Osteoblast (primary cell): ENCODE measurements around the gene FERMT3. TPM values are rescaled to one million over a fixed set of nuclear protein-coding genes. Genes with fewer than 3 reads are reported as not detected.

Experiments
- DNase-seq: peaks from one replicate; pipeline ENCODE4 v3.0.0; 2011; ENCODE audit warnings: low spot score, mixed read lengths; ENCODE audit not compliant: insufficient read length; ENCODE audit errors: missing footprints
- H2AFZ ChIP-seq: 2 replicates; pipeline ENCODE4 v1.6.0; 2011; ENCODE audit warnings: mild to moderate bottlenecking, low read length
- H3K27ac ChIP-seq: 2 replicates; pipeline ENCODE4 v1.5.1; 2011; ENCODE audit warnings: mild to moderate bottlenecking, low read depth, low read length, moderate library complexity
- H3K27me3 ChIP-seq: 2 replicates; pipeline ENCODE4 v1.6.0; 2012; ENCODE audit warnings: mild to moderate bottlenecking, control low read depth, inconsistent platforms, low read length, moderate library complexity; ENCODE audit not compliant: insufficient read depth
- H3K36me3 ChIP-seq: 2 replicates; pipeline ENCODE4 v1.5.1; 2011; ENCODE audit warnings: mild to moderate bottlenecking, low read length, control low read depth, moderate library complexity; ENCODE audit not compliant: insufficient read depth
- H3K4me1 ChIP-seq: 2 replicates; pipeline ENCODE4 v1.5.1; 2011; ENCODE audit warnings: mild to moderate bottlenecking, low read length, control low read depth, moderate library complexity; ENCODE audit not compliant: insufficient read depth
- H3K4me2 ChIP-seq: 2 replicates; pipeline ENCODE4 v1.6.0; 2011; ENCODE audit warnings: mild to moderate bottlenecking, low read length; ENCODE audit not compliant: insufficient read depth
- H3K4me3 ChIP-seq: fragments of 200-600 bp; sonication (generic); 3 replicates; pipeline ENCODE4 v1.5.1; 2012; ENCODE audit warnings: mild to moderate bottlenecking, low read length, inconsistent platforms; ENCODE audit not compliant: insufficient read depth
- H3K79me2 ChIP-seq: 2 replicates; pipeline ENCODE4 v1.6.0; 2012; ENCODE audit warnings: mild to moderate bottlenecking, low read length, control low read depth, inconsistent platforms; ENCODE audit not compliant: insufficient read depth
- H3K9me3 ChIP-seq: 2 replicates; pipeline ENCODE4 v1.5.1; 2011; ENCODE audit warnings: low read depth, low read length, control low read depth
- H4K20me1 ChIP-seq: 2 replicates; pipeline ENCODE4 v1.6.0; 2012; ENCODE audit warnings: mild to moderate bottlenecking, low read length, control low read depth; ENCODE audit not compliant: insufficient read depth
- CTCF ChIP-seq: IDR thresholded peaks from 2 replicates; pipeline ENCODE4 v1.5.1; 2011; ENCODE audit warnings: mild to moderate bottlenecking, low read depth, low read length, moderate library complexity; ENCODE audit errors: extremely low read depth
- total RNA-seq: library from RNA; depleted of rRNA; stranded (reverse); fragments of >200 nt; gene quantifications from 2 replicates; pipeline ENCODE4 v1.2.3, GENCODE V29; 2012

FERMT3 gene
- total RNA-seq, 1 donor, result 1.1 TPM

GRCh38 chr11:64268025-64268892 lies 61.7 kb downstream of the FERMT3 start:
- H3K4me3 ChIP-seq, result peak overlapping the region; percentile 74
- H3K4me1 ChIP-seq, result peaks cover 27% of the 10 kb centered on the region
- no peaks in the 10 kb centered on the region for H3K79me2 ChIP-seq
- H3K4me2 ChIP-seq, result peak overlapping the region; percentile 96
- H3K9me3 ChIP-seq, result no peaks in the 10 kb centered on the region
- no peak for TF ChIP-seq CTCF
- no peak overlapping the region for H2AFZ ChIP-seq
- peak overlapping the region; percentile 94 for H3K27ac ChIP-seq
- H3K27me3 ChIP-seq, result no peaks in the 10 kb centered on the region
- DNase-seq, result peak; percentile 90
- H3K36me3 ChIP-seq, result peaks cover 28% of the 10 kb centered on the region
- H4K20me1 ChIP-seq, result no peaks in the 10 kb centered on the region

- no peak for TF ChIP-seq CTCF
- Histone ChIP-seq H4K20me1 (no peaks in the 10 kb centered on the region), H3K36me3 (peaks cover 23% of the 10 kb centered on the region), H3K4me2 (peak overlapping the region; percentile 96), H3K27ac (peak overlapping the region; percentile 94), H3K4me3 (peak overlapping the region; percentile 74), H3K9me3 (no peaks in the 10 kb centered on the region), H3K4me1 (peaks cover 27% of the 10 kb centered on the region), H3K27me3 (no peaks in the 10 kb centered on the region), H3K79me2 (no peaks in the 10 kb centered on the region), H2AFZ (peak overlapping the region; percentile 56)
- DNase-seq, result peak; percentile 90
Measured at GRCh38 chr11:64268893-64269539, 62.5 kb downstream of the FERMT3 start.

- no peak for TF ChIP-seq CTCF
- no peaks in the 10 kb centered on the region for H3K79me2 ChIP-seq
- peaks cover 27% of the 10 kb centered on the region for H3K4me1 ChIP-seq
- peak; percentile 97 for DNase-seq
- H3K9me3 ChIP-seq, result no peaks in the 10 kb centered on the region
- no peaks in the 10 kb centered on the region for H4K20me1 ChIP-seq
- H3K4me2 ChIP-seq, result peak overlapping the region; percentile 96
- no peaks in the 10 kb centered on the region for H3K27me3 ChIP-seq
- peak overlapping the region; percentile 56 for H2AFZ ChIP-seq
- H3K4me3 ChIP-seq, result peak overlapping the region; percentile 74
- peak overlapping the region; percentile 94 for H3K27ac ChIP-seq
- H3K36me3 ChIP-seq, result peaks cover 19% of the 10 kb centered on the region
Measured at GRCh38 chr11:64269540-64270220, 63.2 kb downstream of the FERMT3 start.

Other genes starting within 250 kb of the FERMT3 start
- gene COX8A, start 232.1 kb upstream of the FERMT3 start, total RNA-seq, result 159 and 190 TPM in 2 replicates
- gene OTUB1, start 220.3 kb upstream of the FERMT3 start, total RNA-seq, result 32.1 and 34.4 TPM in 2 replicates
- gene FLRT1, start 170.8 kb upstream of the FERMT3 start, total RNA-seq, result under 0.01 and 0.29 TPM in 2 replicates
- gene MACROD1, start 40.6 kb upstream of the FERMT3 start, total RNA-seq, result 17.7 TPM in 2 replicates
- gene STIP1, start 20.6 kb upstream of the FERMT3 start, total RNA-seq, result 85.5 and 94.5 TPM in 2 replicates
- gene TRPT1, start 19.5 kb downstream of the FERMT3 start, total RNA-seq, result 32.2 and 33.0 TPM in 2 replicates
- 46.6 and 56.5 TPM in 2 replicates for gene NUDT22, start 19.6 kb downstream of the FERMT3 start, total RNA-seq
- 8.0 and 9.8 TPM in 2 replicates for gene DNAJC4, start 23.8 kb downstream of the FERMT3 start, total RNA-seq
- 37.6 and 41.5 TPM in 2 replicates for gene VEGFB, start 27.9 kb downstream of the FERMT3 start, total RNA-seq
- gene FKBP2, start 34.4 kb downstream of the FERMT3 start, total RNA-seq, result 31.1 and 32.7 TPM in 2 replicates
- 136 and 139 TPM in 2 replicates for gene PPP1R14B, start 40.2 kb downstream of the FERMT3 start, total RNA-seq
- 25.3 and 25.6 TPM in 2 replicates for gene PLCB3, start 44.8 kb downstream of the FERMT3 start, total RNA-seq
- gene BAD, start 77.9 kb downstream of the FERMT3 start, total RNA-seq, result 70.9 and 71.3 TPM in 2 replicates
- gene GPR137, start 79.1 kb downstream of the FERMT3 start, total RNA-seq, result 13.3 and 18.5 TPM in 2 replicates
- 0.29 and 0.36 TPM in 2 replicates for gene KCNK4, start 84.6 kb downstream of the FERMT3 start, total RNA-seq
- gene CATSPERZ, start 93.6 kb downstream of the FERMT3 start, total RNA-seq, result 0.29 TPM in 1 of 2 replicates, not detected in the other
- gene ESRRA, start 98.8 kb downstream of the FERMT3 start, total RNA-seq, result 24.5 and 28.6 TPM in 2 replicates
- gene TRMT112, start 110.8 kb downstream of the FERMT3 start, total RNA-seq, result 104 and 123 TPM in 2 replicates
- 238 and 245 TPM in 2 replicates for gene PRDX5, start 111.4 kb downstream of the FERMT3 start, total RNA-seq
- 0.29 and 1.4 TPM in 2 replicates for gene CCDC88B, start 133.5 kb downstream of the FERMT3 start, total RNA-seq
- gene RPS6KA4, start 152.4 kb downstream of the FERMT3 start, total RNA-seq, result 35.9 and 39.4 TPM in 2 replicates